M059J (cell line): ENCODE measurements around the gene HDDC3. TPM values are rescaled to one million over a fixed set of nuclear protein-coding genes. Genes with fewer than 3 reads are reported as not detected.

ENCODE experiments used
- DNase-seq: peaks from one replicate; pipeline ENCODE4 v3.0.0-alpha.2; 2012; ENCODE audit warnings: low read depth
- total RNA-seq: library from RNA; depleted of rRNA; stranded (reverse); fragments of >200 nt; shearing (Covaris generic); gene quantifications from 2 replicates; pipeline ENCODE4 v1.2.3, GENCODE V29; 2014

Gene HDDC3
- total RNA-seq, 1 experiment from 2014 or later: 9.9 TPM

DNA sequence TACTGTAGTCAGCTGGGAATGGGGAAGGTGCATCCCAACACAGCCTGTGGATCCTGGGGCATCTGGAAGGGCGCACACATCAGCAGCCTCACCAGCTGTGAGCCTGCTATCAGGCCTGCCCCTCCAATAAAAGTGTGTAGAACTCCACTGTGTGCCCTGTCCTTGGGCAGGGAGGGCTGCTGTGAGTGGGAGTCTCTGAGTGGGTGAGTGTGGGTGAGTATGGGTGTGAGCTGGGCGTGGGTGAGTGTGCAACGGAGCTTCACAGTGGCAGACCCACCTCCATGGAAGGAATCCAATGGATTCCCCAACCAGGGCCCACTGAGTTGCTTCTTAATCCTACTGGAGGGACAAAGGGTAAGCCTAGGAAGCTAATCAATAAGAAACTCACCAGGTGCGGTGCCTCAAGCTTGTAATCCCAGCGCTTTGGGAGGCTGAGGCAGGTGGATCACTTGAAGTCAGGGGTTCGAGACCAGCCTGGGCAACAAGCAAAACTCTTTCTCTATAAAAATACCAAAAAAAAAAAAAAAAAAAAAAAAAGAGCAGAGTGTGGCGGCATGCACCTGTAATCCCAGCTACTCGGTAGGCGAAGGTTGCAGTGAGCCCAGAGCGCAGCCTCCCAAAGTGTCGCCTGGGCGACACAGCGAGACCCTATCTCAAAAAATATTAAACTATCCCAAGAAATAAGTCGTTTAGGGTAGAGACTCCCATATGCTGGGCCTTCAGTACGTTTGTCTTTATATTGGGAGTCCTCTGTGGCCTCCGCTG, 21.8 kb upstream of the HDDC3 start:
- no peak for DNase-seq

DNA sequence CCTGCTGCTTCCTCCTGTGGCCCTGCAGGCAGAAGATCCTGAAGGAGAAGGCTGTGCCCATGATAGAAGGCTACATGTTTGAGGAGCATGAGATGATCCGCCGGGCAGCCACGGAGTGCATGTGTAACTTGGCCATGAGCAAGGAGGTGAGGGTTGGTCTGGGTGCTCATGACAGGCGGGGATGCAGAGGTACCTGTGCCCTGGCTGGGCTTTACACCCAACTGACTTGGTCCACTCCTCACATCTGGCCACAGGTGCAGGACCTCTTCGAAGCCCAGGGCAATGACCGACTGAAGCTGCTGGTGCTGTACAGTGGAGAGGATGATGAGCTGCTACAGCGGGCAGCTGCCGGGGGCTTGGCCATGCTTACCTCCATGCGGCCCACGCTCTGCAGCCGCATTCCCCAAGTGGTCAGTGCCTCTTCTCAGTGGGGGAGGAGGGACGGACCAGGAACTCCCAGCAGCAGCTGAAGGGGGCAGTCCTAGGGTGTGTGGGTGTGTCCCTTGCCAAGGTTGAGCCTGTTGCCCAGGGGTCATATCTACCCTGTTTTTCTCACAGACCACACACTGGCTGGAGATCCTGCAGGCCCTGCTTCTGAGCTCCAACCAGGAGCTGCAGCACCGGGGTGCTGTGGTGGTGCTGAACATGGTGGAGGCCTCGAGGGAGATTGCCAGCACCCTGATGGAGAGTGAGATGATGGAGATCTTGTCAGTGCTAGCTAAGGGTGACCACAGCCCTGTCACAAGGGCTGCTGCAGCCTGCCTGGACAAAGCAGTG, 20.7 kb upstream of the HDDC3 start:
- DNase-seq: no peak

DNA sequence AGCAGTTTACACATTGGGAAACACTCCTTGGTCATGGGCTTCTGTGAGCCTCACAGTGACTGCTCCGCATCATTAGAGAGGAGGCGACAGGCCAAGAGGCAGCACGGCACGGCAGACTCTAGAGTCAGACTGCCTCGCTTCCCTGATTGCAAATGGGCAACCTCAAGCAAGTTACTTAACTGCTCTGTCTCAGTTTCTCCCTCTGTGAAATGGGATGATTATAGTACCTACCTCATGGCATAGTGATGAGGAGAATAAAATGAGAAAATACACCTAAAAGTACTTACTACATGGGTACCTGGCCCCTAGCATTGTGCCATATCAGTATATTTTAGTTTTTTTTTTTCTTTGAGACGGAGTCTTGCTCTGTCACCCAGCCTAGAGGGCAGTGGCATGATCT, 18.3 kb upstream of the HDDC3 start:
- DNase-seq: no peak

DNA sequence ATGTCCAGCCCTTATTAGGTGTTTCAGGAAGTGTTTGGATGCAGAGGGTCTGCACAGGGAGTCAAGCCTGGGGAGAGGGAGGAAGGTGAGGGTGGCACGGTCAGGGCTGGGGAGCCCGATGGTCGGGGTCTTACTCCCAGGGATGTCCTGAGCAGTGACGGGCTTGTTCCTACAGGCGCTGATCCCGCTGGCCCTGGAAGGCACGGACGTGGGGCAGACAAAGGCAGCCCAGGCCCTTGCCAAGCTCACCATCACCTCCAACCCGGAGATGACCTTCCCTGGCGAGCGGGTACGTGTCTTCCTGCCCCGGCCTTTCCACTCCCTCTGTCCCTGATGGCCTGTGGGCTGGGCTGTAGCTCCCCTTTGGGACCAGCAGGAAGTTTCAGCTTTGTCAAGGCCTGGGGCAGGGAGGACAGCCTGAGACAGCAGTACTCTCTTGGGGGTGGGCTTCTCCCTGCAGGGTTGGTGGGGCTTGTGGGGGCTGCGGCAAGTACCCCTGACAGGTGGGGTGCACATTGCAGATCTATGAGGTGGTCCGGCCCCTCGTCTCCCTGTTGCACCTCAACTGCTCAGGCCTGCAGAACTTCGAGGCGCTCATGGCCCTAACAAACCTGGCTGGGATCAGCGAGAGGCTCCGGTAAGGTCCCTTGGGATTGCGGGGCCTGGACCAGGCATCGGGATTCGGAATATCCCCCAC, 17.8 kb upstream of the HDDC3 start:
- DNase-seq: no peak

DNA sequence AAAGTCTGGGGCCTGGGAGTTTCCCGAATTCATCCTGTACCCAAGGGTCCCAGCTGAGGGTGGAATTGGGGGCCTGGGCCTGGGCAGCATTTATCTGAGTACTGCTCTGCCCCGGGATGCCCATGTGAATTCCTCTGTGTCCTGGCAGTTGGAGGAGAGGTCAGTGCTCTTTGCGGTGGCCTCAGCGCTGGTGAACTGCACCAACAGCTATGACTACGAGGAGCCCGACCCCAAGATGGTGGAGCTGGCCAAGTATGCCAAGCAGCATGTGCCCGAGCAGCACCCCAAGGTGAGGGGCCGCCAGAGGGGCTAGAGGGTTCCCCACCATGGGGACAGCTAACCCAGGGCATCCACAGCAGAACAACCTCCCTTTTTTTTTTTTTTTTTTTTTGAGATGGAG, 16.2 kb upstream of the HDDC3 start:
- no peak for DNase-seq

DNA sequence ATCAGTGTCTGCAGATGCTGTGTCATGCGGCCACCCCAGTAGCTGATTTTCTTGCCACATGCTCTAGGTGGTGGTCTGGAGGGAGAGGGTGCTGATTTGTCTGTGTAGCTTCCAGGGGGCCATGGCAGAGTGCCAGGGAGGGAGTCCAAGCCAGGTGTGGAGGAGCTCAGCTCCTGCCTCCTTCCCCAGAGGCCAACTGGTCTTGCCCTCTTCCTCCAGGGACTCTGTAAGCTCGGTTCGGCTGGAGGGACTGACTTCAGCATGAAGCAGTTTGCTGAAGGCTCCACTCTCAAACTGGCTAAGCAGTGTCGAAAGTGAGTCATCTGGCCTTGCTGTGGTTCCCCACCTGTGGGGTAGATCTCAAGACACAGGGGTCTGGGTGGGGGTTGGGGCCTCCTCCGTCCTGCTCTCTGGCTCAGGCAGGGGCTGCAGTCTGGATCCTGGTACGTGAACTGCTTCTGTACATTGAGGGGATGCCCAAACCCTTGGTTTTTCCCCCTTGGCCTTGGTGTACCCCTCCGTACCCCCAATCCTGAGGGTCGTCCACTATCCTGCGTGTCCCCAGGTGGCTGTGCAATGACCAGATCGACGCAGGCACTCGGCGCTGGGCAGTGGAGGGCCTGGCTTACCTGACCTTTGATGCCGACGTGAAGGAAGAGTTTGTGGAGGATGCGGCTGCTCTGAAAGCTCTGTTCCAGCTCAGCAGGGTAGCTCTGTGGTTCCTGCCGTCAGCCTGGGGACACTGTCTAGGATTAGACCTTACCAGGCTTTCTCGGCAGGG, 15.4 kb upstream of the HDDC3 start:
- DNase-seq: no peak

DNA sequence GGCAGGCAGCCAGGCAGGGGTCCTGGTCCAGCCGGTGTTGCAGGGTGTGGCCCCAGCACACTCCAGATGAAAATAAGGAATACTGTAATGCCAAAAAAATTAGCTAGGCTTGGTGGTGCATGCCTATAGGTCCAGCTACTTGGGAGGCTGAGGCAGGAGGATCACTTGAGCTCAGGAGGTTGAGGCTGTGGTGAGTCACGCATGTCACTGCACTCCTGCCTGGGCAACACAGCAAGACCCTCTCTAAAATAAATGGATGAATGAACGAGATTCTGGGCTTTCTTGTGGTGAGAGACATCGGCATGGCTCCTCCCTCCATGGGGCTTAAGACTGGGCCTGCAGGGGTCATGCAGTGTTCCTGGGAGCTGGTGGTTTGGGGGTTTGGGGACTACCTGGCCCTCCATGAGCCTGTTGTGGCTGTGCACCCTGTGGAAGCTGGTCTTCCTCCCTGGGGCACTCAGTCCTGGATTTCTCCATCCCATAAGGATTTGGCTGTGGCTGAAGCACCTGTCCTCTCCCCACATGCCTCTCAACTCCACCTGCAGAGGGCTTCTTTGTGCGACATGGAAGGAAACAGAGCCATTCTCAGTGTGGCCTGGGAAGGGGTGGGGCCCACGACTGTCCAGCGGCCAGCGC, 14.7 kb upstream of the HDDC3 start:
- DNase-seq: no peak

DNA sequence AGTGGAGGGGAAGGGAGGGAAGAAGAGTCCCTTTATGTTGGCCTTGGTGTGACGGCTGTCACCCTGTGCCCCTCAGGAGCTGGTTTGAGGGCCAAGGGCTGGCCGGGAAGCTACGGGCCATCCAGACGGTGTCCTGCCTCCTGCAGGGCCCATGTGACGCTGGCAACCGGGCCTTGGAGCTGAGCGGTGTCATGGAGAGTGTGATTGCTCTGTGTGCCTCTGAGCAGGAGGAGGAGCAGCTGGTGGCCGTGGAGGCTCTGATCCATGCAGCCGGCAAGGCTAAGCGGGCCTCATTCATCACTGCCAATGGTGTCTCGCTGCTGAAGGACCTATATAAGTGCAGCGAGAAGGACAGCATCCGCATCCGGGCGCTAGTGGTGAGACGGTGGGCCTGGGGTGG, 14.2 kb upstream of the HDDC3 start:
- no peak for DNase-seq

DNA sequence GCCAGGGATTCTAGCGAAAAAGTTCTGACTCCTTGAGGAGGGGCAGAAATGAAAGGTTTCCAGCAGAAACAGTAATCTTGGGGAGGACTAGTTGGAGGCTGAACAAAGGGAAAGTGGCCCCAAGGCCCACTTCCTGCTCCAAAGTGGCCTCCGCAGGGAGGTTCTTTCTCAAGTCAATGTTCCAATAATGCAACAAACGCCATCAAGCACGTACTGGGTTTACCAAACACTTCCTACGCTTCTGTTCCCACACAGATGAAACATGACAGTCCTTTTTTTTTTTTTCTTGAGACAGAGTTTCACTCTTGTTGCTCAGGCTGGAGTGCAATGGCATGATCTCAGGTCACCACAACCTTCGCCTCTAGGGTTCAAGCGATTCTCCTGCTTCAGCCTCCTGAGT, 12.7 kb upstream of the HDDC3 start:
- no peak for DNase-seq

DNA sequence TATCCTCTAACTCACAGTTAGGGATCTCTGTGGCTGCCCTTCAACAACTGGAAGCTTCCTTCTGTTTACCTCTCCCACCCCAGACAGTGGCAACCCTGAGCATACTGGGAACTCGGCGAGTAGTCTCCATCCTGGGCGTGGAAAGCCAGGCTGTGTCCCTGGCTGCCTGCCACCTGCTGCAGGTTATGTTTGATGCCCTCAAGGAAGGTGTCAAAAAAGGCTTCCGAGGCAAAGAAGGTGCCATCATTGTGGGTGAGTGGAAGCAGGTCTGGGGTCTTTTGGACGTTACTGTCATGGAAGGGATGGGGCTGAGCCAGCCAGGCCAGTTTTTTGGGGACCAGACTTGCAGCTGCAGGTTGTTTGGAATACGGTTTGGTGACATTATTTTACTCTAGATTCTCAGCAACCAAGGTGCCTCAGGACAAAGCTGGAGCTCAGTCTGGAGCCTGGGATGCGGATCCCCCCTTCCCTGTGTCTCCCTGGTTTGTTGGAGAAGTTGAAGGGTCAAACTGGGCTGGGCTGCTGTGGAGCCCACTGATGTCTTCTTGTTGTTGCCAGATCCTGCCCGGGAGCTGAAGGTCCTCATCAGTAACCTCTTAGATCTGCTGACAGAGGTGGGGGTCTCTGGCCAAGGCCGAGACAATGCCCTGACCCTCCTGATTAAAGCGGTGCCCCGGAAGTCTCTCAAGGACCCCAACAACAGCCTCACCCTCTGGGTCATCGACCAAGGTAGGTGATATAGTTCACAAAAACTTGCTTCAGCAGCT, 10.2 kb upstream of the HDDC3 start:
- DNase-seq: no peak

DNA sequence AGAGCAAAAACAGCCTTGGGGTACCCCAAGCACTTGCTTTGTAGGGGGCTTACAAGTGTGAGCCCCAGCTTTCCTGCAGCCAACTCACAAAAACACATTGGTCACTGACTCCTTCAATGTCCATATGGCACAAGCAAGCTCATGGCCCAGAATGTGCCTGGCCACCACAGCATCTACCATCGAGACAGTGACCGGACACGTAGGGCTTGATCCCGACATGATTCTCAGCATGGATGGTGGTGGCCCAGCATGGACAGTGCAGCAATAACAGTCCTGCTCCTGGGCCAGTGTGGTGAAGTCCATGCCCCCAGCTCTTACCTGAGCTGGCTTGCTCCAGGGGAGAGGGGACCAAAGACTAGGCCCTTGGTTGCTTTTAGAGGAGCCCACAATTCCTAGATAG, 8.7 kb upstream of the HDDC3 start:
- DNase-seq: no peak

DNA sequence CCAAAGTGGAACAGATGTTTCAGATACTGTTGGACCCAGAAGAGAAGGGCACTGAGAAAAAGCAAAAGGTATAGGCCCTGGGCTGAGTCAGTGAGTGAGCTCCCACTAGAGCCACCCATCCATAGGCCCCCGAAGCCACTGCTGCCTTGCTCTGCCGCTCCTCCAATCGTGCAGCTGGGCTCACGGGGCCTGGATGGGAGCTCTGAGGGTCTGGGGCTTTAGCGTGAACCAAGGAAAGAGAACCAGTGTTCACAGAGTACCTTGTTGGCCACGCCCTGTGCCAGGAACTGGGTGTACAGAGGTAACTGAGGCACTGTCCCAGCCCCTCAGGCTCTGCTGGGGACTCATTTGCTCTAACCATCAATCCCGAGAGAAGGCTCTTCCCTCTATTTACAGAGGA, 7.4 kb upstream of the HDDC3 start:
- no peak for DNase-seq

DNA sequence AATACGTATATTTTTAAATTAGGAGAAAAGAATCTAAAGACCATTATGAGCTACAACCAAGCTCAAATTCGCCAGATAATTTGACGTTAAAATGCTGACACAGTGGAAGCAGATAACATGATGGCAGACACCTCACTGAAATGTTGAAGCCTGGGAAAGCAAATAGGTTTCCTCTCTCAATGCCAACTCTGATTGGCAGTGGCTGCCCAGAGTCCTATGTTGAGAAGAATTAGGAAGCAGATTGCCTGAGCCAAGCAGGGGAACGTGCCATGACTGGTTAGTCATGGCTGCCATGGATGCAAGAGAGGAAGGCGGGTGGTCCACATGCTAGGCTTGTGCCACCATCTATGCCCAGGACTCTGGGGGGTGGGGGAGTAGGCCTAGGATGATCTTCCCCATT, 5.9 kb upstream of the HDDC3 start:
- DNase-seq: no peak

DNA sequence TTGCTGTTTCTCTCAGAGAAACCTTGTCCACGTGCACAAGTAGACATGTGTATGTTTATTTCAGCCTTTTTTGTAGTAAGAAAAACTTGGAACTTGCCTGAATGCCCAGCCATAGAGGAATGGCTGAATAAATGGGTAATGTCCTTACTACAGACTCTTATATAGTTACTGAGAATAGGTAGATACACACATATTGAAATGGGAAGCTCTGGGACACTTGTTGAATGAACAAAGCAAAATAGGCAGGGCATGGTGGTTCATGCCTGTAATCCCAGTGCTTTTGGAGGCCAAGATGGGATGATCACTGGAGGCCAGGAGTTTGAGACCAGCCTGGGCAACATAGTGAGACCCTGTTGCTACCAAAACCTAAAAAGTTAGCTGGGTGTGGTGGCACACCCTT, 4.5 kb upstream of the HDDC3 start:
- DNase-seq: no peak

DNA sequence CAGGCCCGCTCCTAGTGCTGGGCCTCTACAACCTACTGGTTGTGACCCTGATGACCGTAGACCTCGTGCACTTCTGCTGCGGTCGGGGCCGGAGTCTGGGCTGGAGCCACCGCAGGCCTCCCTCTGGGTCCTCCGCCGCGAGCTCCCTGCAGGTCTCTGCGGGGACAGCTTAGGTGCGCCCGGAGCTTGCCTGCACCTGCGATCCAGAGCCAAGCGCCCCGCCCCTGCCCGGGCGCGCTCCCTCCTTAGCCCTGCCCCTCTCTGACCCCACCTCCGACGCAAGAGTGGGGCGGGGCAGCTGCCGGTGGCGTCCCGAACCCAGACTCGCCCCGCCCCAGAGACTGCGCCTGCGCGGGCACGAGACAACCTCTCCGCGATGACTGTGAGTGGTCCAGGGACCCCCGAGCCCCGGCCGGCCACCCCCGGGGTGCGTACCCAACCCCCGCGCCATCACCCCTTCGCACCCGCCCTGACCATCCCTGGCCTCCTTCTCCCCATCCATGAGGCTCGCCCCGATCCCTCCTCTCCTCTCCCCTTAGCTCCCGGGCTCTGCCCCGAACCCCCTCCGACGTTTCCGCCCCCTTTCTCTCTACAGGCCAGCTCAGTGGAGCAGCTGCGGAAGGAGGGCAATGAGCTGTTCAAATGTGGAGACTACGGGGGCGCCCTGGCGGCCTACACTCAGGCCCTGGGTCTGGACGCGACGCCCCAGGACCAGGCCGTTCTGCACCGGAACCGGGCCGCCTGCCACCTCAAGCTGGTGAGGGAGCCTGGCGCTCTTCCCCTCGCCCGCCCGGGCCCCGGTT, 2.8 kb upstream of the HDDC3 start, which contains the start of gene UNC45A:
TSS of gene UNC45A (plus strand) at position 337 of the 803 bp plus-strand sequence. CDS start at position 377, 40 bp downstream.
- DNase-seq: peak; percentile 82

DNA sequence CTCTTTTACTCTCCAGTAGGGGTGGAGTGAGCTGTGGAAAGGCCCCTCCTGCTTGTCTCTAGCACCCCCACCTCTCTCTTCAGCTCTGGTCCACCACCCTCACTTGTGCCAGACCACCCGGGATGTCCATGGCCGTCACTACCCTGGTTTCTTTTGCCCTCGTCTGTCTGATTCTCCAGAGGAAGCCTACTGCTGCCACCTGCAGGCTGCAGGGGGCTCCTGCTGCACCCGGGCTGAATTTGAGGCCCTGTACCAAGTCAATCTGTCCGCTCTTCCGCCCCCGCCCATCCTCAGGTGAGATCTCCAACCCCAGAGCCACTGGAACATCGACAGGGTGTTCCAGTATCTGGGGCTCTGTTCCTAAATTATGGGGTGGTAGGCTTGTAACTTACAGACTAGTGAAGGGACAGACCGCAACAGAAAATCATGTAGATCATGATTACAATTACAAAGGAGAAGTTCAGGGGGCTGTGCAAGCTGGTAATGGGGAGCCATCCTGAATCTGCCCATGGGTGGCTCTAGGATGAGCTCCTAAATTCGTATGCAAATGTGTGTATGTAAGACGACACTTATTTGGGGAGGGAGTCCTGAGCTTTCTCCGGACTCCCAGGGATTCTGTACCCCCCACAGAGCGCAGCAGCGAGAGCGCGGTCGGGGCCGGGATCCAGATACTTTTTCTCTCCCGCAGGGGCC, 2.1 kb upstream of the HDDC3 start:
- DNase-seq: peak; percentile 80

DNA sequence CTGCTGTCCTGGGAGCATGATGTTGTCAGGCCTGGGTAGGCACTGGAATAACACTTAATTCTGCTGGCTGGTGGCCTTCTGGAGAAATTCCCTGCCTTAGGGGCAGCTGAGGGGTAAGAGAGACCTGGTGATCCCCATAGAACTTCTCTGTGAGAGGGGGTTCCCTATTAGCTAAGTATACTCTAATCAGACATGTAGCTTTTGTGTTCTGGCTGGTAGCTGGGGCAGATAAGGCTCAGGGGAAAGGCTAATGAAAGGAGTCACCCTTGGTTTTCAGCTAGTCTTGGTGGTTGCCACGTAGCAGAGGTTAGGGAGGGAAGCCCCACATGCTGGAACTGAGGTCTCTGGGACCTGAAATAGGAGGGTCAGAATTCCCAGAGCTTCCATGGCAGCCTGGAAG, 952 bp upstream of the HDDC3 start:
- no peak for DNase-seq

DNA sequence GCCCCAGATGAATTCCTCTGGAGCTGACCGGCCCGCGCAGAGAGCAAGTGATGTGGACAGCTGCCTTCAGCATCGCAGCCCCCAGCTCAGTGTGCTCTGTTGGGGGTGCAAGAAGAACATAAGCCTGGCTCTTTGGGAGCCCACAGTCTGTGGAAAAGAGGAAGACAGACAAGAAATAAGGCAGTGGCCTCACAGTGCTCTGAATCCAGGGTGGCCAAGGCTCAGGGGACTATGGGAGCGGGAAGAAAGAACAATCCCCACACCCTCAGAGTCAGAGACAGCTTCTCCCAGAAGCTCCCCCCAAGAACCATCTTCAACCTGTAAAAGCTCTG, 277 bp upstream of the HDDC3 start:
- no peak for DNase-seq

DNA sequence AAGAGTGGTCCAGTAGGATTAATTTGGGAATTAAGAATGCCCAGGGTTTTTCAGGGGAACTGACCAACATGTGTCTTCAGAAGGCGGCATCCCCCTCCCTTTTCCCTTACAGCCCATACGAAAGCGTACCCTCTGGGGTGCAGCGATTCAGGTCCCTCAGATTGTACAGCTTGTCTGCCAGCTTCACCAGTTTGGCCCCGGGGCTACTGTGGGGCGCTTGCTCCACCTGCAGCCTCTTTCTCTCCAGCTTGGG, 848 bp downstream of the HDDC3 start:
- DNase-seq: no peak
